Adrenal gland (tissue), 12 donors: ENCODE measurements around the gene NAP1L5. TPM values are rescaled to one million over a fixed set of nuclear protein-coding genes. Genes with fewer than 3 reads are reported as not detected.

Source experiments
- DNase-seq, 7 donors: peaks; one replicate each; pipeline ENCODE4 v3.0.0-alpha.2; 2019 to 2020
- H3K27ac ChIP-seq, 5 donors: fragments of 200-600 bp; sonication (generic) in 4 of 5; 1 replicate in 3 of 5; 2 replicates in 2 of 5; pipeline versions ENCODE4 v1.5.1 to v1.8.0; 2016 to 2020; ENCODE audit warnings: mild to moderate bottlenecking in 1 of 5
- H3K27me3 ChIP-seq: fragments of 200-600 bp; 2 replicates; pipeline ENCODE4 v1.8.0; 2021
- H3K36me3 ChIP-seq, 2 donors: fragments of 200-600 bp; replicated peaks in 1 of 2; 1 replicate in 1 of 2; 2 replicates in 1 of 2; pipeline versions ENCODE4 v1.5.1 to v1.8.0; 2018 to 2022
- H3K4me1 ChIP-seq, 2 donors: fragments of 200-600 bp; replicated peaks in 1 of 2; 1 replicate in 1 of 2; 2 replicates in 1 of 2; pipeline versions ENCODE4 v1.5.1 to v1.8.0; 2018 to 2021
- H3K4me3 ChIP-seq, 4 donors: fragments of 200-600 bp; sonication (generic) in 3 of 4; one replicate each; pipeline ENCODE4 v1.5.1; 2016 to 2018
- H3K9me3 ChIP-seq, 3 donors: fragments of 200-600 bp; sonication (generic) in 1 of 3; replicated peaks in 1 of 3; 1 replicate in 2 of 3; 2 replicates in 1 of 3; pipeline versions ENCODE4 v1.5.1 to v1.8.0; 2016 to 2021
- CTCF ChIP-seq, 6 experiments: fragments of 450-650 bp in 4 of 6; fragments of 200-600 bp in 2 of 6; sonication (generic) in 1 of 6; IDR thresholded peaks; 1 replicate in 5 of 6; 2 replicates in 1 of 6; pipeline versions ENCODE4 v1.5.1 to v1.8.0; 2016 to 2021; ENCODE audit warnings: antibody characterized with exemption in 6 of 6, mild to moderate bottlenecking in 2 of 6, moderate library complexity in 1 of 6
- POLR2A ChIP-seq, 2 donors: fragments of 450-650 bp; IDR thresholded peaks; one replicate each; pipeline ENCODE4 v1.6.1; 2017; ENCODE audit warnings: antibody characterized with exemption in 2 of 2, mild to moderate bottlenecking in 2 of 2, moderate library complexity in 1 of 2
- WGBS, 4 donors: extraction: QIAGEN DNeasy Blood & Tissue Kit in 2 of 4; methylation state at CpG; one replicate each; pipeline versions ENCODE4 v1.1.5 to v1.1.7; 2013 to 2017; 5-methylcytosine and 5-hydroxymethylcytosine counted together
- intact Hi-C, 2 donors: fragments of 100-400 bp; cut with DNase I; formaldehyde crosslinking; loops; one replicate each; pipeline versions ENCODE4 v1.14.1 to v1.15.0; 2022 to 2023
- polyA plus RNA-seq, 3 donors: library from polyadenylated mRNA; stranded (reverse); fragments of 200-250 nt in 2 of 3; fragments of 350-450 nt in 1 of 3; fragmentation: Illumina TruSeq in 1 of 3; extraction: RNeasy Lipid Tissue Mini Kit (QIAGEN cat#74804) in 1 of 3; gene quantifications; one replicate each; pipeline ENCODE4 v1.2.3, GENCODE V29; 2013 to 2014
- small RNA-seq, 2 donors: library from RNA; depleted of rRNA; stranded (forward); fragments of <200 nt; gene quantifications; one replicate each; pipeline ENCODE3, GENCODE V24; 2016
- total RNA-seq, 9 donors: library from RNA; depleted of rRNA in 4 of 9; stranded (reverse); fragments of >200 nt in 4 of 9; fragments of 120-200 nt in 1 of 9; fragmentation: NEBNext Ultra II Directional in 1 of 9; extraction: Animal tissue kit (Norgen Biotek cat#: 25700) in 1 of 9; gene quantifications; one replicate each; pipeline versions ENCODE4 v1.1.0 to v1.2.4, GENCODE V29; 2013 to 2023
- donor health status: healthy with polysubstance abuse.
- donor health status: Bipolar disorder and iron deficiency.
- donor health status: DM: yes; HTN: yes; CAD: no.
- donor health status: DM: no; HTN: no; CAD: no.
- donor health status: DM: no; HTN: no; CAD: no.
- donor health status: DM: yes; HTN: yes; CAD: no.

The NAP1L5 gene
- total and polyA plus RNA-seq, 12 donors: 5.0 to 57.6 (median 14.1) TPM

GRCh38 chr4:88645994-88646393 lies 51.6 kb downstream of the NAP1L5 start:
- intact Hi-C loops: no loop called here
- H3K9me3 ChIP-seq: no peaks in the 10 kb centered on the region
- H3K4me3 ChIP-seq: no peak overlapping the region
- DNase-seq: no peak
- TF ChIP-seq POLR2A (IDR thresholded peaks at IDR 0.05) (no peak), CTCF (IDR thresholded peaks at IDR 0.05) (no peak)
- no peaks in the 10 kb centered on the region for H3K36me3 ChIP-seq
- 92 to 98% (median 95%) methylated on average over 1 of the region's 1 CpG for WGBS, 4 donors
- no peak overlapping the region for H3K27ac ChIP-seq
- no peaks in the 10 kb centered on the region for H3K27me3 ChIP-seq
- peaks cover 0 to 4% of the 10 kb centered on the region in 2 donors for H3K4me1 ChIP-seq

Small RNAs within 50 kb of the gene (small RNA-seq; reads per million reads assigned to genes)
- 0 reads per million in 2 donors for gene RF02115
- gene RNU6-33P: 0.33 to 1.1 reads per million in 2 donors

Other genes with a start within 250 kb of the NAP1L5 start
- 1 to 10 TPM; 3.3 to 9.9 (median 7.0) TPM for gene HERC5, start 240.7 kb downstream of the NAP1L5 start, total RNA-seq
- 1 to 10 TPM; 4.4 to 6.3 (median 4.7) TPM for gene HERC5, start 240.7 kb downstream of the NAP1L5 start, polyA plus RNA-seq
- gene PYURF, start 174.1 kb downstream of the NAP1L5 start, total RNA-seq: 100 to 1,000 TPM in 3 of 9 donors, 10 to 100 TPM in 6; 76.5 to 159 (median 87.7) TPM
- gene PYURF, start 174.1 kb downstream of the NAP1L5 start, polyA plus RNA-seq: 10 to 100 TPM; 69.2 to 97.3 (median 74.8) TPM
- gene HERC3, start 105.3 kb downstream of the NAP1L5 start, total RNA-seq: 10 to 100 TPM in 8 of 9 donors, 1 to 10 TPM in 1; 6.4 to 40.1 (median 32.4) TPM
- gene HERC3, start 105.3 kb downstream of the NAP1L5 start, polyA plus RNA-seq: 10 to 100 TPM in 1 of 3 donors, 1 to 10 TPM in 2; 3.4 to 18.7 (median 5.4) TPM